Liver (tissue), 3 donors: ENCODE data around the gene TNFRSF12A.

Experiments used
- GABPA ChIP-seq, 2 donors: IDR thresholded peaks in 1 of 2; conservative IDR thresholded peaks in 1 of 2; 2 replicates each; pipeline ENCODE4 v1.6.1; 2016; ENCODE audit warnings: antibody characterized with exemption in 2 of 2, mild to moderate bottlenecking in 1 of 2, moderate library complexity in 1 of 2
- SP1 ChIP-seq: IDR thresholded peaks from 2 replicates; pipeline ENCODE4 v1.6.1; 2018; ENCODE audit warnings: antibody characterized with exemption, mild to moderate bottlenecking
- TF ChIP-seq, protein P1 (sequence below): fragments of 150-350 bp; IDR thresholded peaks from 2 replicates; pipeline ENCODE4 v1.5.1; 2017; ENCODE audit warnings: improper control_type of control experiment, low read depth, low read length; ENCODE audit not compliant: missing input control
- TF ChIP-seq, protein P2 (sequence below): IDR thresholded peaks from 2 replicates; pipeline ENCODE4 v1.6.1; 2016; ENCODE audit warnings: antibody characterized with exemption
- donor health status: healthy.
- donor health status: healthy.

DNA sequence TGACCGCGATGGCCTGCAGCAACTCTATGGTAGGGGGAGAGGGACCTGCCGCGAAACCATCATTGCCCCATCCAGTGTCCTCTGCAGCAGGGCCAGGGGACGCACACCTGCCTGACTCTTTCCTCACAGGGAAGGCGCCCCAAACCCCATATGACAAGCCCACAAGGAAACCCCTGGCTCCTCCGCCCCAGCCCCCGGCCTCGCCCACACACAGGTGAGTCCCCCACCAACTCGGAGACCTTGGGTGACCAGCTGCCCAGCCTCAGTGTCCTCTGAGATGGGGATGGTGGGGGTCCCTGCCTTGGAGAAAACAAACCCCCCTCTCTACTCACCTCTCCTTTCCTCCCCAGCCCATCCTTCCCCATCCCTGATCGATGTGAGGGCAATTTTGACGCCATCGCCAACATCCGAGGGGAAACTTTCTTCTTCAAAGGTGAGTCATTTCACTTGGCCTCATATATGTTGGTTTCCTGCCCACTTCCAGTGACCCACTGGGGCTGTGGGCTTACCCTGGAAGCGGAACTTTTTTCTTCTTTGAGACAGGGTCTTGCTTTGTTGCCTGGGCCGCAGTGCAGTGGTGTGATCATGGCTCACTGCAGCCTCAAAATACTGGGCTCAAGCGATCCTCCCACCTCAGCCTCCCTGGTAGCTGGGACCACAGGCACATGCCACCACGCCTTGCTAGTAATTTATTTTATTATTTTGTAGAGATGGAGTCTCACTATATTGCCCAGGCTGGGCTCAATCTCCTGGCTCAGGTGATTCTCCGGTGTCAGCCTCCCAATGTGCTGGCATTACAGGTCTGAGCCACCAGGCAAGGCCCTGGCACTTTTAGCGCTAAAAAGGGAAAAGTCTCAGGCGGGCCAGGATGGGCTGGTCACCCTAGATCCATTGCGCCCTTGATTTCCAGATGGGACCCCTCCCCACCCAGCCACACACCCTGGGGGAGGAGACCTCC lies 37.3 kb downstream of the TNFRSF12A start:
- TF ChIP-seq, protein P1, sequence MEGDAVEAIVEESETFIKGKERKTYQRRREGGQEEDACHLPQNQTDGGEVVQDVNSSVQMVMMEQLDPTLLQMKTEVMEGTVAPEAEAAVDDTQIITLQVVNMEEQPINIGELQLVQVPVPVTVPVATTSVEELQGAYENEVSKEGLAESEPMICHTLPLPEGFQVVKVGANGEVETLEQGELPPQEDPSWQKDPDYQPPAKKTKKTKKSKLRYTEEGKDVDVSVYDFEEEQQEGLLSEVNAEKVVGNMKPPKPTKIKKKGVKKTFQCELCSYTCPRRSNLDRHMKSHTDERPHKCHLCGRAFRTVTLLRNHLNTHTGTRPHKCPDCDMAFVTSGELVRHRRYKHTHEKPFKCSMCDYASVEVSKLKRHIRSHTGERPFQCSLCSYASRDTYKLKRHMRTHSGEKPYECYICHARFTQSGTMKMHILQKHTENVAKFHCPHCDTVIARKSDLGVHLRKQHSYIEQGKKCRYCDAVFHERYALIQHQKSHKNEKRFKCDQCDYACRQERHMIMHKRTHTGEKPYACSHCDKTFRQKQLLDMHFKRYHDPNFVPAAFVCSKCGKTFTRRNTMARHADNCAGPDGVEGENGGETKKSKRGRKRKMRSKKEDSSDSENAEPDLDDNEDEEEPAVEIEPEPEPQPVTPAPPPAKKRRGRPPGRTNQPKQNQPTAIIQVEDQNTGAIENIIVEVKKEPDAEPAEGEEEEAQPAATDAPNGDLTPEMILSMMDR = no peak
- TF ChIP-seq SP1 (no peak), GABPA (IDR thresholded peaks at IDR 0.05 in 1 of 2, conservative IDR thresholded peaks at IDR 0.05 in 1 of 2) (no peak)
- TF ChIP-seq, protein P2, sequence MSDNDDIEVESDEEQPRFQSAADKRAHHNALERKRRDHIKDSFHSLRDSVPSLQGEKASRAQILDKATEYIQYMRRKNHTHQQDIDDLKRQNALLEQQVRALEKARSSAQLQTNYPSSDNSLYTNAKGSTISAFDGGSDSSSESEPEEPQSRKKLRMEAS = no peak
